ENCODE results near the gene ARID5B.
A peak's percentile ranks its signal among the peaks of the same experiment; 100 is the strongest.

Gene ARID5B

GRCh38 chr10:62038609-62039190, 137.2 kb downstream of the ARID5B start:
- DNase-seq, result no peak

GRCh38 chr10:62039954-62040353, 138.5 kb downstream of the ARID5B start:
- no peak for DNase-seq

GRCh38 chr10:62040881-62041280, 139.4 kb downstream of the ARID5B start:
- DNase-seq, result no peak

DNA sequence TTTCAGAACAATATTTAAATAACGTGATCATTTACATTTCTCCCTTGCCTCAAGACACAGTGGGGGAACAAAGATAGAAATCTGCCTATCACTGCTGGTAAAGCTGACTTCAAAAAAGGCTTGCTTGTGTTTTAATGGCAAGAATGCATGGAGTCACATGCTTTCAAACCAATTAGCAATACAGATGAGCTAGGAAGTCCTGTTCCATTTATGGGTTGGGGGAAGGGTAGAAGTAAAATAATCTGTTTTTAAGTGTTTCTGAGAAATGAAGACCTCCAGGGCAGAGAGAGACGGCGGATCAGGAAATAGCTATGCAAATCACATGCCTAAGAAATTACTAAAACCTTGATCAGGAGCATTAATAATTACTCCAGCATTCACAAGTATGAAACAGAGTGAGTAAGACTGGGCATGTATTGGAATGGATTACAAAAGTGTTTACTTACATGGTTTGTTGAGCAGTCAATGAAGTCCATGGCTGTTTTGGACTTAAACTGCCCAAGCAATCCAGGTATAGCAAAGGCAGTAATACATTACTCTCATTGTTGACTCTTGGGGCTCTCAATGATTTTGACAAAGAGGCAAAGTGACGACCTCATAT, 142.0 kb downstream of the ARID5B start:
- DNase-seq, result no peak

DNA sequence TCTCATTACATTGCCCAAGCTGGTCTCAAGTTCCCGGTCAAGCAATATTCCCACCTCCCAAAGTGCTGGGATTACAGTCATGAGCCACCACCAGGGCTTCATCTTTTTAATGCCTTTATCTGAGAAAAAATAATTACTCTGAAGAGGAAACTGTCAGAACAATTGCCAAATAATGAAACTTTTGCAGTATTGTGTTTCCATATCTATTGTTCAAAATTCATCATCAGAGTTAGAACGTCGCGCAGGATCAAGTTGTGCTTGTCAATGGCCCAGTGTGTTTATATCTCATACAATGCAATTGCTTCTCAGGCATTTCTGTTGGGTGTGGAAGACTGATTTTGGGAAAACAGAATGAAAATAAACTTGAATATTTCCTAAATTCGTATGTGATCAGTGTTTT, 143.1 kb downstream of the ARID5B start:
- no peak for DNase-seq

DNA sequence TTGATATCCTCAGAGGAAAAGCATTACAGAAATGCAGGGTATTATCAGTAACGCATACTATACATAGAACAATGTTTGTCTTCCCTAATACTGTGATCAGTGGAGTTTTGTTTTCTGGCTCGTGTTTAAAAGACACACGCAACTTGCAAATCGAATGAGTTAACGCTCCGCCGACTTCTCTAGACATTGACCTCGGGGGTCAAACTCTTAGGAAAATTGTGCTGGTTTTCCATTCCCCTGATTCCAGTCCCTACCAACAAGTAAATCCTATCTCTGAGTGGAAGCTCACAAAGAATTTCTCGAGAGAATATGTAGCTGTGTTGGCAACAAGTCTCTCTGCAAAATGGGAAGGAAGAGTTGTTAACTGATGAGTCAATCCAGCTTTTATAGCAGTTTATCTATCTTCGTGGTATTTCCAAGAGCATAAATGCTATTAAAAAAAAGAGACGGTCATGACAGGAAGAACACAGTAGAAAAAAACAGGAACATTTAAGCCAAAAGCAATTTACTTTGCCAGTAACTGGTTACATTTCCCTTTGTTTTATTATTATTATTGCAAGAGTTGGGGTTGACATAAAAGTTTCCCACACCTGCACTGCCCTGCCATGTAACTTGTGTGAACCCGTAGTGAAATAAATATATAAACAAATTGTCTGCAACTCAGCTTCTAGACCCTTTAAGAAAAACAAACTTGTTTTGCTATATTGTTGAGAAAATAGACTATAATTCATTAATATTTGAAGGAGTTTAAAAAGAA, 144.4 kb downstream of the ARID5B start:
- DNase-seq, result no peak

- DNase-seq, result no peak
These were observed 145.2 kb downstream of the ARID5B start for GRCh38 chr10:62046522-62047227.

DNA sequence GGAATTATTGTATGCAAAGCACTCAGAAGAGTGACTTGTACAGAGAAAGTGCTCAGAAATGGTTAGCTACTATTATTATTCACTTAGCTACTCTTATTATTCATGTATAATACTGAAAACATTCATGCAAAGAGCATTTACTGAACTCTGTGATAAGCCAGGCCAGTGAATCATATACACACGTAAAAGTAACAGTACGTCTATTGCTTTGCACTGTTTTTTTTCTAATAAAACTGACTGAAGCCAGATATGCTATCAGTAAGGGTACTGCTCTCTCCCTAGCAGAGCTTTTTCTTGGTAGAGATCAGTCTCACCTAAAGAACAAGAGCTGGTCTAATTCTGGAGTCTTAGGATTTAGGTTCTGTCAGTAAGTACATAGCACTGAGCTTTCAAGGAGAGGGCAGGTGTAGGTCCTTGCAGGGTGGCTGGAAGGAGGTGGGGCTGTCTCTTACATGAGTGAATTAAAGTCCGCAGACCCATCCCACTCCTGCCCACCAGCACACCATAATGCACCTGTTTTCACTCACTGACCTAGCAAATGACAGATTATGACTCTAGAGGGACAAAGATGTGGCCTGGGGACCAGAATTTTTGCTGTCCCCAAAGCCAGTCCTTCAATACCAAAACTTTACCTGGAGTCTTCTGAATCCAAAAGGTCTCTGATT, 145.9 kb downstream of the ARID5B start:
- DNase-seq, result no peak

GRCh38 chr10:62047960-62048383, 146.5 kb downstream of the ARID5B start:
- no peak for DNase-seq

DNA sequence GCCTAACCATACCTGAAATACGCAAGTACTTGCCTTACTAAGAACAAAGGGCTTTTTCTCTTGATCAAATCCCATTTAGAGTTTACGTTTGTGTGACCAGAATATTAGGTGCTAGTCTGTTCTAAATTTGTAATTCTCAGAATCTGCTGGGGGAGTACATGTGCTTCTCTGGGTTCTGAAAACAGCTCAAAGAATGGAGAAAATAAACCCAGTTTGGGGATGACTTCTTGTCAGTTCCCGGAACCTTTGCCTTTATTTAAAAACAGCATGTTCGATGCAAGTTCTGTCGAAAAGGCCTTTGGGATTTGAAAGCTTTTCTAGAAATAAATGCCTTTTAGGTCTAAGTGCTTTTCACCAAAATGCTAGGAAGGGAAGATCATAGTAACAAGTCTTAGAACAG, 147.0 kb downstream of the ARID5B start:
- DNase-seq, result no peak

DNA sequence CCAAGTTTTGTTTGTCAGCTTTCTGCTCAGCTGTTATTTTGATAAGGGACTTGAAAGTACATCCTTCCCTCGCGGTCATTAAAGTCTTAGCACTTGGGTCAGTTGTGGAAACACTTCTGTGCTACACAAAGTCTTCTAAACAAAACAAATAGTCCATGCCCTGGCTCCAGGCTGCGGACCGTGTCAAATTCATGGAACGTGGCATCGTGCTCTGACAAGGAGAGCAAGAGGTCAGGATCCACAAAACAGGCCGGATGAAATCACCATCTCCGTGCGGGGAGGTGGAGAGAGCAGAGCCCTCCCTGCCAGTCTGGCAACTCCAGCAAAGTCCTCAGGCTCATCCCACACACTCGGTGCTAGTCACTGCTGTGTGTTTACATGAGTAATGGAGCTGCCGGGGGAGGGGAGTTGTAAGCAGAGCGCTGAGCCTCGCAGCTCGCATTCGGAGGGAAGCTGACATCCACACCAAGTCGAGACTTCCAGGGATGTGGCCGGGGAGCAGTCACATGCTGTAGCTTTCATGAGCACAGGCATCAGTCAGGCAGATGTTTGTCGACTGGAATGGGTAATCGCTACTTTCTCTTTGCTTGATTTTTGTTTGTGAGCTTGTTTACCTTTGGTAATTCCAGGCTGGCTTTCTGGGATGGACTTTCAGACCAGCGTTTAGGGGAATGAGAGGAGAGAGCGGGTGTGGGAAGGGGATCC, 147.6 kb downstream of the ARID5B start:
- DNase-seq, result peak; percentile 19

DNA sequence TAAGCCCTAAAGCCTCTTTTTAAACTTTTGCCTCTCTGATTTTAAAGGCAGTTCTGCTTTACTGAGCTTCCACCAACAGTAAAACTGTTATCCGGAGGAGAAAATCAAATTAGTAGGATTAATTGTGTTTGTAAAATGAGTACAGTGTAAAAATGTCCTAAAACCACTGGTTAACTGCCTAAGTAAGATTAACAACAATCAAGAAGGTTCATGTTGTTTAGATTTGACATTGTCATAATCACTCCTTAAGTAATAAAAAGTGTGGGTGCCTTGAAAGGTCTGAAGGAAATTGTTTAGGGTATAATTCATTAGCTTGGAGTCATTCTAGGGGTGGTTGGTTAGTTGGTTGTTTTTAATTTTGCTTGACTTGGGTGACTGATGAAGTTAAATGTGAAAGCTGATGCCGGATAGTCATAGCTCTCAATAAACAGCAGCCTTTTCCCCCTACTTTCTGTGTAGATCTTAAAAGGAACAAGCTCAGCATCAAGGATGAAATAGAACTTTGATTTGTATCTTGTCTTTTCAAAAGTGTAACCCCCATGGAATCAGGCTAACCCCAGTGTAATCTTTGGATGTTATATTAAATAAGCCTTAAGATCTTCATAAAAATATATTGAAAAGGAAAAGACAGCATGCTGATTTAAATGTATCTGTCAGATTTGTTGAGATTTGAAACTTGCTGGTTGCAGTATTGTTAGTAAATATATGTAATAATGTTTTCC, 148.3 kb downstream of the ARID5B start:
- DNase-seq, result no peak

DNA sequence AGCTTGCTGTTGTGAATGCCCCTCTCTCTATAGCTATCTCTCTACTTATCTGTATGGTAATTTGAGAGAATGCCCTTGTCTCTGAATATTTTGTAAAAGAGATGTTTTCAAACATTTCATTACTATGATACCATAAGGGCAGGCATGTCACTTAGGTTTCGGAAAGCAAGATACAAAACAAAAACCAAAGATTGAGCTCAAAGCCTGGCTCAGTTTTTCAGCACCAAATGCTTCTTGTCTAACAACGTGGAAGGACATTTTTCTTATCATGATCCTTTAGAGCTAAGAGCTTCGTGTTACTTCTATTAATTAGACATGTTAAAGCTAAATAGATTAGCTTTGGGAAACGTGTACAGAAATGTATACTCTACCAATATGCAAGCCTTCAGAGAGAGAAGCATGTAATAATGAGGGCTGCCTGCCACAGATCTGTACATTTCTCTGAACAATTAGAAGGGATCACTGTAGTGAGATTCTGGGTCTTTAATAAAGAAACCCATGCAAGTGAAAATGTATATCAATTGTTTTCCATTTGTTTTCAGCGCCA, 148.9 kb downstream of the ARID5B start:
- no peak for DNase-seq

DNA sequence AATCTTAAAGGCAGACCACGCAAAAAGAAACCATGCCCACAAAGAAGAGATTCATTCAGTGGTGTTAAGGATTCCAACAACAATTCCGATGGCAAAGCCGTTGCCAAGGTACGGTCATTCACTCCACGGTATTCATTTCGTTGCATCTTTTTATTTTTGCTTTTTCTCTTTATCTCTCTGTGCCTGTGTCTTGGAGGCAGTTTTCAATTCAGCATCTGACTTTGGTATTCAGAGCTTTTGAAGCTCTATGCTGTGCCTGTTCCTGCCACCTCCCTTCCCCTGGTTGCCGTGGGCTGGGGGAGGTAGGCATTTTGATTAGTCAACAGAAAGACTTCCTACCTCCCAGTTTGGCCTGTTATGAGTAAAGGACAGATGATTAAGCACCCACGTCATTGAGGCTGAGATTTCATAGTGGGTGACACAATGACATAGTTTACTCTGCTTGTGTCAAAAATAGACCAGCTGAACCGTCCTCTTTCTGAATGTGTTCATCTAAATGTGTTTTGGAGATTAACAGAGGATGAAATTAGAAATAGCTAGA, 149.5 kb downstream of the ARID5B start:
- no peak for DNase-seq

- DNase-seq, result no peak
These were observed 150.8 kb downstream of the ARID5B start for GRCh38 chr10:62052276-62052675.

DNA sequence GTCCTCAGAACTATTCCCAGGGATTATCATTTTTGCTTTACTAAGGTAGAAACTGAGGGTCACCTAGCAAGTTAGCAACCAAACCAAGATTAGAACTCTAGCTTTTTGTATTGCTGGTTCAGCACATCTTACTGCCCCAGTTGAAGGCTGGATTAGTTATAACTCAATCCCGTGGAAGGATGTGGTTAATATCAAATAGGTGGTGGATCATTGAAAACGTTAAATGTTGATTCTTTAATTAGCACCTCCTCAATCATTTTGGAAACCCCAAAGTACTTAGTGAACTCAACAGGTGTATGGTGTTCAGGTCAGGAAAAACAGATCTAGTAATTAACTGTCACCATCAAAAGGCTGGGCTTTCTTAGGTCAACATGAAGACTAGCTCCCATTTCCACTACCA, 152.4 kb downstream of the ARID5B start:
- DNase-seq, result no peak

DNA sequence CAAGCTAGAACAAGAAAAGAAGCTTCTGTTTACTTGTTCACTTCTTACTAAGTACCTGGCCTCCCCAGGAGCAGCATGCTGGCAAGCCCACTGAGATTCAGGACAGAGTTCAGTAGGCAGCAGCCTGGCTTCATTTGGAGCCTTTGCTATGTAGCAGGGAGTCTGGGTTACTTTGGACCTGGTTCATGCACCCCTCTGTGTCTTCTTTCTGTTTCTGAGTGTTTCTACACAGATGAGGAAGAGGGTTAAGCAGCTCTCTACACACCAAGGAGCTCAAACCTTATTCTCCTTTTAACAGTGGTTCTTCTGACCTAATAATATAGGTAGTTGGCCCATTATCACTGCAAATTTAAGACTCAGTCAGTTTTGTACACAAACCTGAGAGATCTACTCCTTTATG, 152.9 kb downstream of the ARID5B start:
- DNase-seq, result no peak

GRCh38 chr10:62054830-62055229, 153.3 kb downstream of the ARID5B start:
- no peak for DNase-seq

DNA sequence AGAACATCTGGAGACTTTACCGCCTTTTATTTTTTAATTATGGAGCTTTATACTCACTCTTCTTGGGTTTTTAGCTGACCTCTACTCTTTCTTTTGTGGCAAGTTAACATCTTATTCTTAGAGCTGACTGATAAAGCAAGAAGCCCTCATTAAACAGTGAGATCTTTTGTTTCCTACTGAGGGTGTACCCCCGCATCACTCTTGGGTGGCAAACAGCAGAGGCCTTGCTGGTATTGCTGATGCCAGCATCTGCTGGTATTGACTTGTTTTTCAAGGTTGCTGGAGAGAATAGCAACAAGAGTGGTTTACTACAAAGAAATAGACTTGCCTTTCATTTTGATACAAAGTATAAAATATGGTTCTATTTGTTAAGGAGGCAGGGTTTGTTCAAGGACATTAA, 154.7 kb downstream of the ARID5B start:
- DNase-seq, result no peak

- no peak for DNase-seq
These were observed 155.2 kb downstream of the ARID5B start for GRCh38 chr10:62056698-62057097.

GRCh38 chr10:62057359-62057758, 155.9 kb downstream of the ARID5B start:
- DNase-seq, result no peak

Measured in cortex of kidney (tissue), 1 donor.